K562 (cell line): ENCODE data around the gene GLB1L. TPM values are rescaled to one million over a fixed set of nuclear protein-coding genes. Genes with fewer than 3 reads are reported as not detected.

ENCODE experiments used
- ARID4B ChIP-seq: sonication (generic); formaldehyde crosslinking; IDR thresholded peaks from 2 replicates; pipeline ENCODE4 v1.8.0; 2022; ENCODE audit warnings: mild to moderate bottlenecking, missing genetic modification reagents
- EP400 ChIP-seq: fragments of 450-650 bp; IDR thresholded peaks from 2 replicates; pipeline ENCODE4 v1.6.1; 2017; ENCODE audit warnings: antibody characterized with exemption, mild to moderate bottlenecking, moderate library complexity
- ETV6 ChIP-seq, 3 experiments: fragments of 150-350 bp in 1 of 3; sonication (generic) in 1 of 3; formaldehyde crosslinking in 1 of 3; IDR thresholded peaks; 2 replicates each; pipeline versions ENCODE4 v1.6.1 to v1.8.0; 2014 to 2022; ENCODE audit warnings: borderline replicate concordance in 2 of 3, low read depth in 2 of 3, antibody characterized with exemption in 1 of 3, low read length in 1 of 3, mild to moderate bottlenecking in 1 of 3, missing genetic modification reagents in 1 of 3
- GTF2B ChIP-seq: IDR thresholded peaks from 2 replicates; pipeline ENCODE4 v1.6.1; 2011; ENCODE audit not compliant: insufficient read length; ENCODE audit errors: extremely low read depth
- KDM4B ChIP-seq, 2 experiments: fragments of 450-650 bp in 1 of 2; sonication (generic) in 1 of 2; IDR thresholded peaks; 2 replicates each; pipeline ENCODE4 v1.6.1; 2016 to 2017; ENCODE audit warnings: borderline replicate concordance in 2 of 2, antibody characterized with exemption in 1 of 2, low read depth in 1 of 2, mild to moderate bottlenecking in 1 of 2
- RNF2 ChIP-seq: sonication (generic); IDR thresholded peaks from 2 replicates; pipeline ENCODE4 v1.6.1; 2016
- SREBF2 ChIP-seq: sonication (generic); formaldehyde crosslinking; IDR thresholded peaks from 2 replicates; pipeline ENCODE4 v1.4.0; 2020; ENCODE audit warnings: mild to moderate bottlenecking, missing genetic modification reagents
- WHSC1 ChIP-seq: IDR thresholded peaks from one replicate; pipeline ENCODE4 v1.6.1; 2012; ENCODE audit warnings: low read length, control low read depth, inconsistent platforms
- ZNF146 ChIP-seq: IDR thresholded peaks from one replicate; pipeline ENCODE4 v1.6.1; 2018; ENCODE audit warnings: missing compliant biosample characterization; ENCODE audit not compliant: unreplicated experiment
- ZNF263 ChIP-seq: sonication (generic); formaldehyde crosslinking; IDR thresholded peaks from 2 replicates; pipeline ENCODE4 v1.8.0; 2022; ENCODE audit warnings: mild to moderate bottlenecking, missing genetic modification reagents, borderline replicate concordance
- ZNF395 ChIP-seq: fragments of 200-800 bp; sonication (Bioruptor generic); IDR thresholded peaks from 2 replicates; pipeline ENCODE4 v1.6.1; 2017; ENCODE audit warnings: missing genetic modification characterization, missing compliant biosample characterization
- polyA plus RNA-seq, 8 experiments: library from polyadenylated mRNA; depleted of rRNA in 4 of 8; stranded (reverse) in 5 of 8; unstranded in 3 of 8; fragments of >200 nt; fragmentation: Nextera tagmentation in 2 of 8; fragmentation: Illumina TruSeq in 1 of 8; extraction: Ambion mirVana in 2 of 8; extraction: Trizol in 1 of 8; gene quantifications; 2 replicates each; pipeline versions ENCODE4 v1.2.1 to v1.2.3, GENCODE V29; 2011 to 2014; ENCODE audit warnings: inconsistent platforms in 1 of 8, missing spikeins in 1 of 8
- total RNA-seq, 7 experiments: library from RNA; depleted of rRNA in 6 of 7; stranded (reverse); fragments of >200 nt in 6 of 7; fragmentation: Illumina TruSeq in 2 of 7; extraction: Trizol in 2 of 7; gene quantifications; 2 replicates each; pipeline versions ENCODE4 v1.2.1 to v1.2.3, GENCODE V29; 2011 to 2021; ENCODE audit warnings: low replicate concordance in 1 of 7
- TF ChIP-seq, protein P1 (sequence below): sonication (generic); formaldehyde crosslinking; IDR thresholded peaks from 2 replicates; pipeline ENCODE4 v1.8.1; 2023; ENCODE audit warnings: mild to moderate bottlenecking, missing genetic modification reagents
- TF ChIP-seq, protein P2 (sequence below): fragments of 450-650 bp; IDR thresholded peaks from 2 replicates; pipeline ENCODE4 v1.6.1; 2016; ENCODE audit warnings: mild to moderate bottlenecking

Gene GLB1L
- total and polyA plus RNA-seq, 9 of the 15 experiments (the other 6 are each of a cell fraction or from before 2014, with no cell fraction given), result 0.42 to 2.9 (median 2.5) TPM

GRCh38 chr2:219218732-219219701, 26.2 kb downstream of the GLB1L start, which contains the start of gene ABCB6 (continued):
- TF ChIP-seq, protein P1, sequence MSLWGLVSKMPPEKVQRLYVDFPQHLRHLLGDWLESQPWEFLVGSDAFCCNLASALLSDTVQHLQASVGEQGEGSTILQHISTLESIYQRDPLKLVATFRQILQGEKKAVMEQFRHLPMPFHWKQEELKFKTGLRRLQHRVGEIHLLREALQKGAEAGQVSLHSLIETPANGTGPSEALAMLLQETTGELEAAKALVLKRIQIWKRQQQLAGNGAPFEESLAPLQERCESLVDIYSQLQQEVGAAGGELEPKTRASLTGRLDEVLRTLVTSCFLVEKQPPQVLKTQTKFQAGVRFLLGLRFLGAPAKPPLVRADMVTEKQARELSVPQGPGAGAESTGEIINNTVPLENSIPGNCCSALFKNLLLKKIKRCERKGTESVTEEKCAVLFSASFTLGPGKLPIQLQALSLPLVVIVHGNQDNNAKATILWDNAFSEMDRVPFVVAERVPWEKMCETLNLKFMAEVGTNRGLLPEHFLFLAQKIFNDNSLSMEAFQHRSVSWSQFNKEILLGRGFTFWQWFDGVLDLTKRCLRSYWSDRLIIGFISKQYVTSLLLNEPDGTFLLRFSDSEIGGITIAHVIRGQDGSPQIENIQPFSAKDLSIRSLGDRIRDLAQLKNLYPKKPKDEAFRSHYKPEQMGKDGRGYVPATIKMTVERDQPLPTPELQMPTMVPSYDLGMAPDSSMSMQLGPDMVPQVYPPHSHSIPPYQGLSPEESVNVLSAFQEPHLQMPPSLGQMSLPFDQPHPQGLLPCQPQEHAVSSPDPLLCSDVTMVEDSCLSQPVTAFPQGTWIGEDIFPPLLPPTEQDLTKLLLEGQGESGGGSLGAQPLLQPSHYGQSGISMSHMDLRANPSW (CRISPR knock-in tag), result no peak
- TF ChIP-seq KDM4B (IDR thresholded peaks at IDR 0.05; ENCODE audit: borderline replicate concordance in 2 of 2, low read depth in 1 of 2) (0 out of 4 replicates have a peak, but pooled peaks of 1 of the 2 experiments have one; percentile 24), RNF2 (peak; percentile 42; the same call in 1 of the 2 replicates), ARID4B (CRISPR knock-in tag) (peak; percentile 85), GTF2B (no peak), SREBF2 (CRISPR knock-in tag) (no peak), WHSC1 (no peak), EP400 (peak; percentile 87), ZNF146 (CRISPR knock-in tag) (no peak), ETV6 (IDR thresholded peaks at IDR 0.05; ENCODE audit: borderline replicate concordance in 1 of 2, low read depth in 2 of 2, low read length in 1 of 2) (no peak), ETV6 (CRISPR knock-in tag; IDR thresholded peaks at IDR 0.05; ENCODE audit: borderline replicate concordance) (no peak), ZNF395 (CRISPR knock-in tag) (no peak), ZNF263 (CRISPR knock-in tag) (0 out of 2 replicates have a peak, but pooled peaks have one; percentile 13)
- TF ChIP-seq, protein P2, sequence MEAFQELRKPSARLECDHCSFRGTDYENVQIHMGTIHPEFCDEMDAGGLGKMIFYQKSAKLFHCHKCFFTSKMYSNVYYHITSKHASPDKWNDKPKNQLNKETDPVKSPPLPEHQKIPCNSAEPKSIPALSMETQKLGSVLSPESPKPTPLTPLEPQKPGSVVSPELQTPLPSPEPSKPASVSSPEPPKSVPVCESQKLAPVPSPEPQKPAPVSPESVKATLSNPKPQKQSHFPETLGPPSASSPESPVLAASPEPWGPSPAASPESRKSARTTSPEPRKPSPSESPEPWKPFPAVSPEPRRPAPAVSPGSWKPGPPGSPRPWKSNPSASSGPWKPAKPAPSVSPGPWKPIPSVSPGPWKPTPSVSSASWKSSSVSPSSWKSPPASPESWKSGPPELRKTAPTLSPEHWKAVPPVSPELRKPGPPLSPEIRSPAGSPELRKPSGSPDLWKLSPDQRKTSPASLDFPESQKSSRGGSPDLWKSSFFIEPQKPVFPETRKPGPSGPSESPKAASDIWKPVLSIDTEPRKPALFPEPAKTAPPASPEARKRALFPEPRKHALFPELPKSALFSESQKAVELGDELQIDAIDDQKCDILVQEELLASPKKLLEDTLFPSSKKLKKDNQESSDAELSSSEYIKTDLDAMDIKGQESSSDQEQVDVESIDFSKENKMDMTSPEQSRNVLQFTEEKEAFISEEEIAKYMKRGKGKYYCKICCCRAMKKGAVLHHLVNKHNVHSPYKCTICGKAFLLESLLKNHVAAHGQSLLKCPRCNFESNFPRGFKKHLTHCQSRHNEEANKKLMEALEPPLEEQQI, result no peak
